ENCODE data around the gene SPC25. TPM values are rescaled to one million over a fixed set of nuclear protein-coding genes. Genes with fewer than 3 reads are reported as not detected.

The SPC25 gene
- total RNA-seq, 4 donors from 2014 or later: 2.5 to 10.5 TPM; not detected in 2

DNA sequence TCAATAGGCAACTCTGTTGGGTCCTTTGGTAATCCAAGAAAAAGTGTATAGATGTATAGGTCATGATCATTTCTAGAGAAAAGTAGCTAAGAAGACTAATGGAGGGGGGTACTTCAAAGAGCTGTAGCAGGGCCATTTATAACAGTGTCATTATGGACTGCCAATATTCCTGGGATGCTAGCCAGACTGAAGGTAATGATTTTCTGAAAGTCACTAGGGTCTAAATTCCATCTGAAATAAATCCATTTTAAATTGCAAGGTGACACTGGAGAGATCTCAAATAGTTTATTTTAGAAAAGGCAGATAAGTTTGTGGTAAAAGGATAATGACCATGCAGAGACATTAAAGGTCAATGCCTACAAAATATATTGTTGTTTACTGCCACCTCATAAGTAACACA lies 4.5 kb upstream of the SPC25 start:
- H3K27me3 ChIP-seq: no peaks in the 10 kb centered on the region
- no peak overlapping the region for H3K4me3 ChIP-seq
- no peak overlapping the region for H3K27ac ChIP-seq
- H3K36me3 ChIP-seq: no peaks in the 10 kb centered on the region
- in situ Hi-C loops (cut with MboI; ENCODE audit: low pct_ligation_motif_present in 1 of 4, low pct_unique_long_range_greater_than_20kb in 1 of 4, low sequenced_read_pairs in 3 of 4): no loop called here
- no peak for DNase-seq
- peaks cover 0 to 7% (median 4%) of the 10 kb centered on the region in 4 donors for H3K4me1 ChIP-seq
- H3K9me3 ChIP-seq: no peaks in the 10 kb centered on the region
- intact Hi-C loops (cut with DNase I; ENCODE audit: low total_unique reads): no loop called here
- TF ChIP-seq POLR2AphosphoS5 (IDR thresholded peaks at IDR 0.05) (no peak), EP300 (IDR thresholded peaks at IDR 0.05; ENCODE audit: low read depth) (no peak), POLR2A (IDR thresholded peaks at IDR 0.05) (no peak)
- TF ChIP-seq, protein P1, sequence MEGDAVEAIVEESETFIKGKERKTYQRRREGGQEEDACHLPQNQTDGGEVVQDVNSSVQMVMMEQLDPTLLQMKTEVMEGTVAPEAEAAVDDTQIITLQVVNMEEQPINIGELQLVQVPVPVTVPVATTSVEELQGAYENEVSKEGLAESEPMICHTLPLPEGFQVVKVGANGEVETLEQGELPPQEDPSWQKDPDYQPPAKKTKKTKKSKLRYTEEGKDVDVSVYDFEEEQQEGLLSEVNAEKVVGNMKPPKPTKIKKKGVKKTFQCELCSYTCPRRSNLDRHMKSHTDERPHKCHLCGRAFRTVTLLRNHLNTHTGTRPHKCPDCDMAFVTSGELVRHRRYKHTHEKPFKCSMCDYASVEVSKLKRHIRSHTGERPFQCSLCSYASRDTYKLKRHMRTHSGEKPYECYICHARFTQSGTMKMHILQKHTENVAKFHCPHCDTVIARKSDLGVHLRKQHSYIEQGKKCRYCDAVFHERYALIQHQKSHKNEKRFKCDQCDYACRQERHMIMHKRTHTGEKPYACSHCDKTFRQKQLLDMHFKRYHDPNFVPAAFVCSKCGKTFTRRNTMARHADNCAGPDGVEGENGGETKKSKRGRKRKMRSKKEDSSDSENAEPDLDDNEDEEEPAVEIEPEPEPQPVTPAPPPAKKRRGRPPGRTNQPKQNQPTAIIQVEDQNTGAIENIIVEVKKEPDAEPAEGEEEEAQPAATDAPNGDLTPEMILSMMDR (IDR thresholded peaks at IDR 0.05): no peak

DNA sequence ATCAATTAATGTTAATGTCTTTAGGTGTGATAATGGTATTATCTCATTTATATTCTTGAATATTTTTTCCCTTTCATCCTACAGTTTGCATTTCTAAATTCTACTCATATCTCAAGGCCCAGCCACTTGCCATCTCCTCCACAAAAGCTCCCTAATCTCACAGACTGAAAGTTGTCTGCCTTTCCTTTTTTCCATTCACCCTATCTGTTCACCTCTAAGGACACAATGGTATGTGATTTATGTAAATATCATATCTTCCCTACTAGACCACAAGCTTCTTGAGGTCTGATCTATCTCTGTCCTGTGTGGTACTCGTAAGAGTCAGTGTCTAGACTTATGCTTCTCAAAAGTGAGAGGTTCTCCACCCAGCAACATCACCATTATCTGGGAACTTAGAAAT lies 3.9 kb upstream of the SPC25 start:
- H3K36me3 ChIP-seq: no peaks in the 10 kb centered on the region
- intact Hi-C loops (cut with DNase I; ENCODE audit: low total_unique reads): no loop called here
- in situ Hi-C loops (cut with MboI; ENCODE audit: low pct_ligation_motif_present in 1 of 4, low pct_unique_long_range_greater_than_20kb in 1 of 4, low sequenced_read_pairs in 3 of 4): no loop called here
- H3K27me3 ChIP-seq: no peaks in the 10 kb centered on the region
- TF ChIP-seq POLR2AphosphoS5 (IDR thresholded peaks at IDR 0.05) (no peak), POLR2A (IDR thresholded peaks at IDR 0.05) (no peak), EP300 (IDR thresholded peaks at IDR 0.05; ENCODE audit: low read depth) (no peak)
- TF ChIP-seq, protein P1 (IDR thresholded peaks at IDR 0.05): no peak
- no peak for DNase-seq
- WGBS, 2 donors (ENCODE audit: low coverage in 1 of 2): 67 to 100% methylated on average over 1 of the region's 1 CpG
- H3K27ac ChIP-seq: no peak overlapping the region
- peaks cover 0 to 12% (median 7%) of the 10 kb centered on the region in 4 donors for H3K4me1 ChIP-seq
- no peaks in the 10 kb centered on the region for H3K9me3 ChIP-seq
- no peak overlapping the region for H3K4me3 ChIP-seq

DNA sequence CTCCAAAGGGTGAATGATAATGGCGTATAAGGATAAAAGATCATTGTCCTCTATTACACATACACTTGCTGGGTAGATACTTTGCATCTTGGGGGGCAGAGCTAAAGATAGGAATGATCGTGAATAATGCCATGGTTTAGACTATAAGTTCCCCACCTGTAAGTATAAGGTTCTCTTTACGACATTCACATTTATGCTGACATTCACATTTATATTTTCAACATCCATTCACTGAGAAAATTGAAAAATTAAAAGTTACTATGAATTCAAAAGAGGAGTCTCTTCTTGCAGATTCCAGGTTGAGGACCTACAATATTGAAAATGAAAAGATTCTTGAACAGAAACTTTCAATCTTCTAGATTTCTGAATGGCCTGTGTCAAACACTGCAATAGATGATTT lies 2.1 kb upstream of the SPC25 start:
- 62 to 94% methylated on average over 3 of the region's 3 CpGs for WGBS, 2 donors (ENCODE audit: low coverage in 1 of 2)
- Histone ChIP-seq H3K9me3 (no peaks in the 10 kb centered on the region), H3K27me3 (no peaks in the 10 kb centered on the region), H3K4me3 (no peak overlapping the region), H3K4me1 (peaks cover 0 to 12% (median 7%) of the 10 kb centered on the region in 4 donors), H3K36me3 (no peaks in the 10 kb centered on the region), H3K27ac (no peak overlapping the region)
- intact Hi-C loops (cut with DNase I; ENCODE audit: low total_unique reads): no loop called here
- TF ChIP-seq POLR2A (IDR thresholded peaks at IDR 0.05) (no peak), POLR2AphosphoS5 (IDR thresholded peaks at IDR 0.05) (no peak), EP300 (IDR thresholded peaks at IDR 0.05; ENCODE audit: low read depth) (no peak)
- TF ChIP-seq, protein P1 (IDR thresholded peaks at IDR 0.05): no peak
- no peak for DNase-seq
- in situ Hi-C loops (cut with MboI; ENCODE audit: low pct_ligation_motif_present in 1 of 4, low pct_unique_long_range_greater_than_20kb in 1 of 4, low sequenced_read_pairs in 3 of 4): no loop called here

DNA sequence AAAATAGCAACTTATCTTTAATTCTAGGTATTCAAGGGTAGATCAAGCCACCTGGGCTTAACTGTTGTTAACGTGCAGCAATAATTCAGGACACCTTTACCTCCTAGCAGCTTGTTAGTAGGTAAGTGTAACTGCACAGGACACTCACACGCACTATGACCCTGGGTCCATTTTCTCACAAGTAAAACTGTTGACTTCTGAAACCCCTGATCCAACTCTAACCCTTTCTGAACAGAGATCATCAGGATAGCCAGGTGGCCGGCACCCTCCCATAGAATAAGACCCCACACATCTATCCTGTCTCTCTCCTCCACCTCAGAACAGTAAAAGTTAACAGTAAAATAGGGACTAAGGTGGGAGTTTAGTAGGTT lies 610 bp downstream of the SPC25 start:
- peak overlapping the region in 3 of 4 donors; percentile 42 to 69 (median 52) for H3K4me3 ChIP-seq
- in situ Hi-C loops (cut with MboI; ENCODE audit: low pct_ligation_motif_present in 1 of 4, low pct_unique_long_range_greater_than_20kb in 1 of 4, low sequenced_read_pairs in 3 of 4): no loop called here
- 32 to 57% methylated on average over 2 to 3 of the region's 3 CpGs for WGBS, 2 donors (ENCODE audit: low coverage in 1 of 2)
- peaks cover 0 to 12% (median 7%) of the 10 kb centered on the region in 4 donors for H3K4me1 ChIP-seq
- H3K36me3 ChIP-seq: no peaks in the 10 kb centered on the region
- no peaks in the 10 kb centered on the region for H3K27me3 ChIP-seq
- no peaks in the 10 kb centered on the region for H3K9me3 ChIP-seq
- no peak overlapping the region for H3K27ac ChIP-seq
- DNase-seq: no peak
- TF ChIP-seq POLR2AphosphoS5 (IDR thresholded peaks at IDR 0.05) (no peak), EP300 (IDR thresholded peaks at IDR 0.05; ENCODE audit: low read depth) (no peak), POLR2A (IDR thresholded peaks at IDR 0.05) (no peak)
- TF ChIP-seq, protein P1 (IDR thresholded peaks at IDR 0.05): no peak
- intact Hi-C loops (cut with DNase I; ENCODE audit: low total_unique reads): no loop called here

Data from transverse colon (tissue), 4 donors.